Fibroblast of peridontal ligament (primary cell): ENCODE data around the gene ANKRD33B.
"Not testable (repeated sequence)": the region's sequence is repeated elsewhere in the genome, so short reads cannot be mapped to it uniquely, and the experiment has no call there.

Experiments used
- DNase-seq: peaks from one replicate; pipeline ENCODE4 v3.0.0-alpha.2; 2010; ENCODE audit errors: extremely low read depth

The ANKRD33B gene

GRCh38 chr5:10593531-10594181 is 29.8 kb downstream of the ANKRD33B start:
- no peak for DNase-seq

DNA sequence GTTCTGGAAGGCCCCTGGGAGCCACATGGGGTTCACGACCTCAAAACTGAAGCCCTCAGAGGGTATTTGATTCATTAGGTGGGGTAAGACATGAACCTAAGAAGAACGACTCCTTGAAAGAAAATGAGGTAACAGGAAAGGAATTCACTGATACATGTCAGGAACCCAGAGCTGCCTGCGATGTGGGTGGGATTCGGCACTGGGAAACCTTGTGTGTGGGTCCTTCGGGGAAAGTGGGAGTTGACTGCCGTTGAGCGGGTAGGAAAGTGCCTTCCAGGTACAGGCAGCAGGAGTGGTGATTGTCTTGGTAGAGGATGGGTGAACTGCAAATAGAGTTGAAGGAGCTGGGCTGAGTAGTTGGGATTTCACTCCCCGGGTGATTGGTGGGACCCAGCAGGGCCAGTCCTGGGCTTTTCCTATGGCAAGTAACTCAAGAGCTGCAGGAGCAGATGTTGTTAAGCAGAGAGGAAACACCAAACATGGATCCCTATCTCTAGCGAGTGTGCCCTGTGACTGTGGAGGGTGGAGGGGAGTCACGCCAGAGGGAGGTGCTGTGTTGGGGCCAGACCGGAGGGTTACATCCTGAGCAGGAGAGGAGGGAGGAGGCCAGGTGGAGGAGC is 30.8 kb downstream of the ANKRD33B start:
- no peak for DNase-seq

DNA sequence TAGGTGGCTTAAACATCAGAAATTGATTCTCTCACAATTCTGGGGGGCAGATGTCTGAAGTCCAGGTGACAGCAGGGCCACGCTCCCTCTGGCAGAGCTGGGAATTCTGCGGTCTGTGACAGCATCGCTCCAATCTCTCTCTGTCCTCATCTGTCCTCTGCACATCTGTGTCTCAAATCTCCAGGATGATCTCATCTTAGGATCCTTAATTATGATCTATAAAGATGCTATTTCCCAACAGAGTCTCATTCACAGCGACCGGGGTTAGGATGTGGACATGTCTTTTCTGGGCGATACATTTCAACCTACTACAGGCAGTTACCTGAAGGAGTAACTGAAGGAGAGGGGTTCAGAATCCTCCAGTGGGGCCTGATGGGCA is 31.4 kb downstream of the ANKRD33B start:
- no peak for DNase-seq

DNA sequence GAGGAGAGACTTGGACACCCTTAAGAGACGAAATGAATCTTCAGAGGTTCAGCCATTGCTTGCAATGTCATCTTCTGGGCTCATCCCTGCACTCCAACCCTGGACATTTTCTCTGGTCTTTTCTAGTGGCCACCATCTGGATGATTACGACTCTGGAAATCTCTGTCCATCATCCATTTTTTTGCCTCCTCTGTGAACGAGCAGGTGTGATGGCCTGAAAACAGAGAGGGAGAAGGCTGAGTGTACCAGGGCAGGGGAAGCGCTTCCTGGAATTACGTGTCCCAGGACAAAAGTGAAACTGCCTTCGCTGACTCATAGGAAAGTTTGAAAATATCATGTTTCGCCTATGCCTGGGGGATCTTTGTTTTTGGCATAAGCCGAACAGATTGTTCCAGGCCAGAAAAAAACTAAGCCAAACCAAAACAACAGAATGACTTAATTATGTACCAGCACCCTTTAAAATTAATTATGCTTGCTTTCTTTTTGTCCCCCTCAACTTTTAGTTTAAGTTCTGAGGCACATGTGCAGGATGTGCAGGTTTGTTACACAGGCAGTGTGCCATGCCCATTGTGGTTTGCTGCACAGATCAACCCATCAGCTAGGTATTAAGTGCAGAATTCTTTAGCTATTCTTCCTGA is 31.9 kb downstream of the ANKRD33B start:
- peak; percentile 93 for DNase-seq

- no peak for DNase-seq
Observed at GRCh38 chr5:10596310-10596703, 32.4 kb downstream of the ANKRD33B start.

- no peak for DNase-seq
Observed at GRCh38 chr5:10596886-10597451, 33.1 kb downstream of the ANKRD33B start.

- no peak for DNase-seq
Observed at GRCh38 chr5:10599113-10599512, 35.2 kb downstream of the ANKRD33B start.

DNA sequence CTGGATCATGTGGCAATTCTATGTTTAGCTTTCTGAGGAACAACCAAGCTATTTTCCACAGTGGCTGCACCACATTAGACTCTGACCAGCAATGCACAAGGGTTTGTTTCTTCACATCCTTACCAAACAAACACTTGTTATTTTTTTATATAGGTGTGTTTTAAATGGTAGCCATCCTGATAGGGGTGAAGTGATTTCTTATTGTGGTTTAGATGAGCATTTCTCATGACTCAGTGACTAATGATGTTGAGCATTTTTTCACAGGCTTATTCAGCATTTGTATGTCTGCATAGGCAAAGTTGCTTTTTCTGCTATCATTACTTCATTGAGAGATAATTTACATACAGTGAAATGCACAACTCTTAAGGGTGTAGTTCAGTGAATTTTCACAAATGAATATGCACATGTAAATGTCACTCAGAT is 36.0 kb downstream of the ANKRD33B start:
- peak; percentile 52 for DNase-seq

DNA sequence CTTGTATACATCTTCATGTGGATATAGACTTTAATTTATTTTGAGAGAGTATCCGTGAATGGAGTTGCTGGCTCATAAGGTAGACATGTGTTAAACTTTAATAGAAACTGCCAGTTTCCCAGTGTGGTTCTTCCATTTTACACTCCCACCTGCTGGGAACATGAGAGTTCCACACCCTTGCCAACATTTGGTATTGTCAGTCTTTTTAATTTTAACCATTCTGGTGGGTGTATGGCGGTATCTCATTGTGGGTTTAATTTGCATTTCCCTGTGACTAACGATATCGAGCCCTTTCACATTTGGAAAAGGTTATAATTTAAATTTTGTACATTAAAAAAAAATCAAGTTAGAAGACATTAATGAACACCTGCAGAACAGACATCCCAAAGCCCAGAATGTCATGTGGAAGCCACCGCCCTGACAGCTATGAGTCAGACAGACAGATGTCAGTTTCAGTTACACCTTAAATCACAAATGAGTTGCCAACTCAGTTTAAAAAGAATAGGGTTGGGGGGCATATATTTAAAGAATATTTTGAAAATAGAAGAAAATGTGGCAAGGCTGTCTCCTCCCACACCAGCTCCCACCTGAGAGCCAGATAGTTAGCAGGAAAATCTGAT is 36.9 kb downstream of the ANKRD33B start:
- no peak for DNase-seq

DNA sequence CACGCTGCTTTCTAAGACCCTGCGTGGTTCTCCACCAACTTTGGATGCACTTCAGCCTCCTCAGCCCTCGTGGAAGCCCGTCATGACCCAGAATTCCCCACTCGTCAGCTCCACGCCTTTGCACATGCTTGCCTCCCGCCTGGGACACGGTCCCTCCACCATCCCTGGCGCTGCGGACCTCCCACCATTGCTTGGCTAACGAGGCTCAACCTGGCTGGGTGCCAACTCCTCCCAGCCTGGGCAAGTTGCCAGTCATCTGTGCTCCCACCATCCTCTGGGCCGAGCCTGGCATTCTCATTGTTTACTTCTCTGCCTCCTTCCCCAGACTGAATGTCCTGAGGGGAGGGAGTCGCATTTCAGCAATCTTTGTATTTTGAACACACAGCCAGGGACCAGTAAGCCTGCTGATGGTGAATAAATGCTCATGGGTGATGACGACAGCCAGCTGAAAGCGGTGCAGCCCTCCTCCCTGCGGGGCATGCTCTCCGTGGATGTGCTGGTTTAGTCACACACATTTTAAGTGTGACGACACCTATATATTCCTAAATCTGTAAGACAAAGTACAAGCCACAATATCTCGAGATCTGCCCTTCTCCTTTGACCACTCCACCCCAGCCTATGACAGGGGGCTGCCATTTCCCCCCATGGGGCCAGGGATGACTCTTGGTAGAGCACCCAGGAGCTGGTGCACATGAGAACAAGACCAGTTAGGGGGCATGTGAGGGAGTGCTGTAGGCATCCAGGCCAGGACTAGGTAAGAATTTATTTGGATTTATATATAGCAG is 37.6 kb downstream of the ANKRD33B start:
- DNase-seq = peak; percentile 94

DNA sequence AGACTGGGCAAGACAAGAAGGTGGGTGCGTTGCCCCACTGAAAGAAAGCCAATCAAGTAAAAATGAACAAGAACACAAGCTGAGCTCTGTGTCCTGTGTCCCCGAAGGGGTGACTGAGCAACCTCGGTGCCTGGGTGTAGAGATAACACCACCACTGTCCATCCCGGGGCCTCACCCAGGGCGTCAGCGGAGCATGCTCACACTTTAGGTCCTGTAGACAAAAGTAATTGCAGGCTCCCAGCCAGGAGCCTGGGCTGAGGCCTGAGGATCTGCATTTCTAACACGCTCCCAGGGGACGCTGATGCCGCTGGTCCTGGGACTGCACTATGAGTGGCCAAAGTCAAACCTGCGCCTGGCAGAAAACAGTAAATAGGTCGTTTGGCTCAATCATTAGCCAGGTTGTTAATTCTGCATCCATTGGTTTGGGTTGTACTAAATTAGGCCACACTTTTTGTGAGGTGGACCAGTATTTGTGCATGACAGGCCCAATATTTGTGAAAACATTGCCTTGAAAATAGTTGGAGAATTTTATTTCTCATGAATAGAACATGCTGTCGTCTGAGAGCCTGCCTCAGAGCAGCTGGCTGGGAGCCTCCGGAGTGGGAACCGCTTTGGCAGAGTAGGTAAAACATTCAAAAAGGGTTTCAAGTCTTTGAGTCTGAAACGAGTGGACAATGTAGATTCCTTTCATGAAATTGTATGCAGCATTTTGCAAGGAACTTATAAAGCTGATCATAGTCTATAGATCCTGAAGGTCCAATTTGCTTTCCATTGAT is 38.3 kb downstream of the ANKRD33B start:
- no peak for DNase-seq

- DNase-seq = no peak
Observed at GRCh38 chr5:10604975-10605374, 41.1 kb downstream of the ANKRD33B start.

DNA sequence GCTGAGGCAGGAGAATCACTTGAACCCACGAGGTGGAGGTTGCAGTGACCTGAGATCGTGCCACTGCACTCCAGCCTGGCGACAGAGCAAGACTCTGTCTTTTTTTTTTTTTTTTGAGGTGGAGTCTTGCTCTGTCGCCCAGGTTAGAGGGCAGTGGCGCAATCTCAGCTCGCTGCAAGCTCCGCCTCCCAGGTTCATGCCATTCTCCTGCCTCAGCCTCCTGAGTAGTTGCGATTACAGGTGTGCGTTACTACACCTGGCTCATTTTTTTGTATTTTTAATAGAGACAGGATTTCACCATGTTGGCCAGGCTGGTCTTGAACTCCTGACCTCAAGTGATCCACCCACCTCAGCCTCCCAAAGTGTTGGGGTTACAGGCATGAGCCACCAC is 42.8 kb downstream of the ANKRD33B start:
- DNase-seq = not testable (repeated sequence)

DNA sequence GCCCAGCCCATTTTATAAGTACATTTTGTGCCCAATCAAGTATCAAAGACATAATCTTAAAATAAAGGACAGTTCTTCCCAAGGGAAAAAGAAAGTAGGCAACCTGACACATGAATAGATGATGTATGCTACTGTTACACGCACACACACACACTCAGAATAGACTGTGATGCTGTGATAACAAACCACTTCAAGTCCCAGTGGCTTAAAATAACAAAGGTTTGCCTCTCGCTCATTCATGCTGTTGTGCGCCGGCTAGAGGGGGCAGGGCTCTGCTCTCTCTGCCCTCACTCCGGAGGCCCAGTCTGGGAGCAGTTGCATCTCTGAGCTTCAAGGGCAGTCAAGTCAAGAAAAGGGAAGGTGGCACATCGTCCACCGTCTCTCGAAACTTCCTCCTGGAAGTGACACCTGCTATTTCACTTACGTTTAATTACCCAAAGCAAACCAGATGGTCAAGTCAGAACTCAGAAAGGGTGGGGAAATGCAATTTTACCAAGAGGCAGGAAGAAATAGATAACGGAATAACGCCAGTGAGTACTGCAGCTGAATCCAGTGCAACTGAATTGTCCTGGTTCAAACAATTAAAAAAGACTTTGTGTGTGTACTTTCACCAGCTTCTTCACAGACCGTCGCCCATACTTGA is 43.3 kb downstream of the ANKRD33B start:
- DNase-seq = no peak

- DNase-seq = peak; percentile 56
Observed at GRCh38 chr5:10607666-10608073, 43.8 kb downstream of the ANKRD33B start.

DNA sequence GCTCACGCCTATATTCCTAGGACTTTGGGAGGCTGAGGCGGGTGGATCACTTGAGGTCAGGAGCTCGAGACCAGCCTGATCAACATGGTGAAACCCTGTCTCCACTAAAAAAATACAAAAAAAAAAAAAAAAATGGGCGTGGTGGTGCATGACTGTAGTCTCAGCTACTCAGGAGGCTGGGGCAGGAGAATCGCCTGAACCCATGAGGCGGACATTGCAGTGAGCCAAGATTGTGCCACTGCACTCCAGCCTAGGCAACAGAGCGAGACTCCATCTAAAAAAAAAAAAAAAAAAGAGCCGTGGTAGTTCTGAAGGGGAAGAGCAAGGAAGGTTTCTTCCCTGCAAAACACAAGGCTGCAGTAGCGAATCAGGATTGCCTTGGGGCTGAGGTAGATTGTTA is 44.2 kb downstream of the ANKRD33B start:
- DNase-seq = not testable (repeated sequence)

DNA sequence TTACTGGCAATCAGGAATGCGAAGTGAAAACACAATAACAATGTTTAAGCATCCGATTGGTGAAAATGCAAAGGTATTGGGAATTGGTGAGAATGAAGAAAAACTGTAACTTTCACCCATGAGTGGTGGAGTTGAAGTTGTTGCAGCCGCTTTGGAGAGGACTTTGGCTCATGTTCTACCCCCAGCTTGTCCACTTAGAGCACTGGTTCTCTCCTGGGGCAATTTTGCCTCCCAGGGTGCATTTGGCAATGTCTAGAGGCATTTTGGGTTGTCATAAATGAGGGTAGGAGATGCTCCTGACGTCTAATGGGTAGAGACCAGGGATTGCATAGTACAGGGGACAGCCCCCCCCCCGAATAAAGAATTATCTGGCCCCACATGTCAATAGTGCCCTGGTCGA is 46.2 kb downstream of the ANKRD33B start:
- no peak for DNase-seq

DNA sequence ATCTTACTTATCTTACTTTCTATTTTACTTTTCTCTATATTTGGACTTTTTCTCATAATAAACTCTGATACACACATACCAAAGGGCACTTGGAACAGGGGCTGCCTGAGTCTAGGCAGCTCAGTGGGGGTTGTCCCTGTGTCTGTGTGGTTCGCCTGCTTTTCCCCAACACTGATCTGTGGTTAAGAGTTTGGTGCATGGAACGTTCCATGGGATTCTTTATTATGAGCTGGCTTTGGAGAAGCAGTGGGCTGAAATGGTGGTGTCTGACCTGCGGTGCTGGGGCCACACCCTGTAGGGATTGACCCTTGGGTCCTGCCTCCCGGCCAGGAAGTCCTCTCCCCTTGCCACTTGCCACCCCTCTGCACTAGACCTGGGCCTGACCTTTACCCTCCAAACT is 47.4 kb downstream of the ANKRD33B start:
- DNase-seq = peak; percentile 23

- DNase-seq = no peak
Observed at GRCh38 chr5:10612251-10612650, 48.4 kb downstream of the ANKRD33B start.

- no peak for DNase-seq
Observed at GRCh38 chr5:10615693-10616092, 51.8 kb downstream of the ANKRD33B start.
